Measurements from ENCODE around the gene PCDH9. TPM values are rescaled to one million over a fixed set of nuclear protein-coding genes. Genes with fewer than 3 reads are reported as not detected.
"Not testable (repeated sequence)": the region's sequence is repeated elsewhere in the genome, so short reads cannot be mapped to it uniquely, and the experiment has no call there.

The PCDH9 gene
- total RNA-seq, 4 donors from 2014 or later = 0.57 to 1.7 (median 0.97) TPM

- no peak overlapping the region for H3K27ac ChIP-seq
- H3K27me3 ChIP-seq = no peaks in the 10 kb centered on the region
- H3K4me1 ChIP-seq = no peaks in the 10 kb centered on the region
- H3K36me3 ChIP-seq = no peaks in the 10 kb centered on the region
- H3K9me3 ChIP-seq = no peaks in the 10 kb centered on the region
- H3K4me3 ChIP-seq = no peak overlapping the region
- no peak for DNase-seq
- TF ChIP-seq, protein P1, sequence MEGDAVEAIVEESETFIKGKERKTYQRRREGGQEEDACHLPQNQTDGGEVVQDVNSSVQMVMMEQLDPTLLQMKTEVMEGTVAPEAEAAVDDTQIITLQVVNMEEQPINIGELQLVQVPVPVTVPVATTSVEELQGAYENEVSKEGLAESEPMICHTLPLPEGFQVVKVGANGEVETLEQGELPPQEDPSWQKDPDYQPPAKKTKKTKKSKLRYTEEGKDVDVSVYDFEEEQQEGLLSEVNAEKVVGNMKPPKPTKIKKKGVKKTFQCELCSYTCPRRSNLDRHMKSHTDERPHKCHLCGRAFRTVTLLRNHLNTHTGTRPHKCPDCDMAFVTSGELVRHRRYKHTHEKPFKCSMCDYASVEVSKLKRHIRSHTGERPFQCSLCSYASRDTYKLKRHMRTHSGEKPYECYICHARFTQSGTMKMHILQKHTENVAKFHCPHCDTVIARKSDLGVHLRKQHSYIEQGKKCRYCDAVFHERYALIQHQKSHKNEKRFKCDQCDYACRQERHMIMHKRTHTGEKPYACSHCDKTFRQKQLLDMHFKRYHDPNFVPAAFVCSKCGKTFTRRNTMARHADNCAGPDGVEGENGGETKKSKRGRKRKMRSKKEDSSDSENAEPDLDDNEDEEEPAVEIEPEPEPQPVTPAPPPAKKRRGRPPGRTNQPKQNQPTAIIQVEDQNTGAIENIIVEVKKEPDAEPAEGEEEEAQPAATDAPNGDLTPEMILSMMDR (IDR thresholded peaks at IDR 0.05) = no peak
- no peak for TF ChIP-seq POLR2A (IDR thresholded peaks at IDR 0.05)
Measured at GRCh38 chr13:66781241-66781640, 448.9 kb downstream of the PCDH9 start.

- no peaks in the 10 kb centered on the region for H3K27me3 ChIP-seq
- H3K27ac ChIP-seq = no peak overlapping the region
- no peaks in the 10 kb centered on the region for H3K9me3 ChIP-seq
Measured at GRCh38 chr13:66780814-66781213, 449.3 kb downstream of the PCDH9 start.

DNA sequence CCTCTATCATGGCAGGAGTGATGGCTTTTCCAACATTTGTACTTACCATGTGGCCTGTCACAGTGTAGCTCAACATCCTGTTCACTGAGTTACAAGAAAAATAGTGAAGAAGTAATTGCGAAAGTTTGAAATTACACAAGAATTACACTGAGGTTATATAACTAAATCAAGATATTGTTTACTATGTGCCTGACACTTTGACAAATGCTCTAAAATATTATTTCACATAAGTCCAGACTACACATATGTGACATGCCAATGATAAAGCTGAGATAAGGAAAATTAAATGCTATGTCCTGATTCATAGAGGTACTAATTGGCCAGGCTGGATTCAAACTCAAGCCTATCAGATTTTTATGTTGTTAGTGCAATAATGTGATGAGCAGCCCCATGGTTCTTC lies 451.7 kb downstream of the PCDH9 start:
- Histone ChIP-seq H3K9me3 (no peaks in the 10 kb centered on the region), H3K4me3 (no peak overlapping the region), H3K27me3 (no peaks in the 10 kb centered on the region), H3K4me1 (no peaks in the 10 kb centered on the region), H3K27ac (no peak overlapping the region), H3K36me3 (no peaks in the 10 kb centered on the region)
- DNase-seq = no peak
- TF ChIP-seq, protein P1 (IDR thresholded peaks at IDR 0.05) = no peak
- no peak for TF ChIP-seq POLR2A (IDR thresholded peaks at IDR 0.05)

More at GRCh38 chr13:66780814-66781213, 449.3 kb downstream of the PCDH9 start:
- TF ChIP-seq, protein P1 (IDR thresholded peaks at IDR 0.05) = no peak
- no peak for TF ChIP-seq POLR2A (IDR thresholded peaks at IDR 0.05)
- Histone ChIP-seq H3K4me1 (no peaks in the 10 kb centered on the region), H3K4me3 (no peak overlapping the region), H3K36me3 (no peaks in the 10 kb centered on the region)
- no peak for DNase-seq

DNA sequence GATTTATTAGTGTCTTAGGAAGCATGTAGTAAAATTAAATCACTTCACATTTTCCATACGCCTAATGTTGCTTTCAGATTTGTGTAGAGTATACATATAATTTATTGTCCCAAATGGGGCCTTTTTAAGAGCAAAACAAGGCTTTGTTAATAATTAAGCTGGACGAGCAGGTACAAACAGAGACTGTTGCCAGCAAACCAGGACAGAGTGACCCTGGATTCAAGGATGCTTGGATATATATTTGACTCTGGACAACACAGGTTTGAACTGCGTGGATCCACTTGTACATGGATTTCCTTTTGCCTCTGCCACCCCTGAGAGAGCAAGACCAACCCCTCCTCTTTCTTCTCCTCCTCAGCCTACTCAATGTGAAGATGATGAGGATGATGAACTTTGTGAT lies 454.9 kb downstream of the PCDH9 start:
- no peaks in the 10 kb centered on the region for H3K36me3 ChIP-seq
- DNase-seq = no peak
- H3K27me3 ChIP-seq = no peaks in the 10 kb centered on the region
- H3K4me1 ChIP-seq = no peaks in the 10 kb centered on the region
- no peaks in the 10 kb centered on the region for H3K9me3 ChIP-seq
- no peak overlapping the region for H3K27ac ChIP-seq
- no peak overlapping the region for H3K4me3 ChIP-seq
- TF ChIP-seq, protein P1 (IDR thresholded peaks at IDR 0.05) = no peak
- TF ChIP-seq POLR2A (IDR thresholded peaks at IDR 0.05) = no peak

DNA sequence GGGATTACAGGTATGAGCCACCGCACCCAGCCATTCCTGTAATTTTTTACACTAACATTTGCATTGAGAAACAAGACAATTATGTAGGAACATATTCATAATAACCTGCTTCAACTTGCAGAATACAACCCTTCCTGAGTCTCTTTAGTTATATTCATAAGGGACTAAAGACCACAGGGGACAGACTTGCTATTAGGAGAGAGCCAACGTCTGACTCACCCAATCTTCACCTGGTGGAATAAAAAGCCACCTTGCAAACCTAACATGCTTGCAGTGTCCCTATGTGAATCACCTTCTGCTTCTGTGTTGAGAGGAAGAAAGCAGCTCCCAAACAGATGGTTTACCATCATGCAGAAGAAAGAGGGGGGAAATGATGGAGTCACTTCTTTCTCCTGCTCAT lies 456.1 kb downstream of the PCDH9 start:
- no peaks in the 10 kb centered on the region for H3K4me1 ChIP-seq
- TF ChIP-seq, protein P1 (IDR thresholded peaks at IDR 0.05) = no peak
- no peak for TF ChIP-seq POLR2A (IDR thresholded peaks at IDR 0.05)
- no peaks in the 10 kb centered on the region for H3K9me3 ChIP-seq

GRCh38 chr13:66765559-66765958 lies 464.6 kb downstream of the PCDH9 start:
- H3K27me3 ChIP-seq = no peaks in the 10 kb centered on the region
- H3K4me3 ChIP-seq = no peak overlapping the region
- H3K4me1 ChIP-seq = no peaks in the 10 kb centered on the region
- DNase-seq = no peak
- H3K27ac ChIP-seq = no peak overlapping the region
- no peak for TF ChIP-seq POLR2A (IDR thresholded peaks at IDR 0.05)
- TF ChIP-seq, protein P1 (IDR thresholded peaks at IDR 0.05) = no peak
- peaks cover 0 to 3% (median 0%) of the 10 kb centered on the region in 4 donors for H3K9me3 ChIP-seq
- no peaks in the 10 kb centered on the region for H3K36me3 ChIP-seq

More for the DNA sequence above, 456.1 kb downstream of the PCDH9 start:
- no peaks in the 10 kb centered on the region for H3K27me3 ChIP-seq
- no peak overlapping the region for H3K4me3 ChIP-seq
- no peaks in the 10 kb centered on the region for H3K36me3 ChIP-seq
- H3K27ac ChIP-seq = no peak overlapping the region
- no peak for DNase-seq

GRCh38 chr13:66760678-66761077 lies 469.5 kb downstream of the PCDH9 start:
- not testable (repeated sequence) for H3K4me3 ChIP-seq, H3K9me3 ChIP-seq, H3K36me3 ChIP-seq, H3K27me3 ChIP-seq, DNase-seq, H3K4me1 ChIP-seq, H3K27ac ChIP-seq

All from Peyer's patch (tissue), 4 donors.